Sigmoid colon (tissue), 7 donors: ENCODE data around the gene C1QA. TPM values are rescaled to one million over a fixed set of nuclear protein-coding genes. Genes with fewer than 3 reads are reported as not detected.
A peak's percentile ranks its signal among the peaks of the same experiment; 100 is the strongest.

Source experiments
- DNase-seq: peaks from one replicate; pipeline ENCODE4 v3.0.0-alpha.2; 2019
- H3K27ac ChIP-seq, 4 donors: fragments of 200-600 bp; sonication (generic); one replicate each; pipeline ENCODE4 v1.5.1; 2016 to 2019; ENCODE audit warnings: mild to moderate bottlenecking in 1 of 4
- H3K27me3 ChIP-seq, 3 donors: fragments of 200-600 bp; sonication (generic); one replicate each; pipeline ENCODE4 v1.5.1; 2019; ENCODE audit warnings: mild to moderate bottlenecking in 1 of 3
- H3K36me3 ChIP-seq, 4 donors: fragments of 200-600 bp; sonication (generic); one replicate each; pipeline ENCODE4 v1.5.1; 2016 to 2019
- H3K4me1 ChIP-seq, 4 donors: fragments of 200-600 bp; sonication (generic); one replicate each; pipeline ENCODE4 v1.5.1; 2017 to 2019
- H3K4me3 ChIP-seq, 4 donors: fragments of 200-600 bp; sonication (generic); one replicate each; pipeline ENCODE4 v1.5.1; 2017 to 2019; ENCODE audit warnings: mild to moderate bottlenecking in 2 of 4, moderate library complexity in 1 of 4
- H3K9me3 ChIP-seq, 4 donors: fragments of 200-600 bp in 3 of 4; sonication (generic) in 3 of 4; one replicate each; pipeline versions ENCODE4 v1.5.1 to v1.6.1; 2013 to 2019
- EP300 ChIP-seq, 4 donors: sonication (generic); formaldehyde crosslinking; IDR thresholded peaks; one replicate each; pipeline ENCODE4 v1.6.1; 2017; ENCODE audit warnings: antibody characterized with exemption in 4 of 4
- POLR2A ChIP-seq, 2 donors: fragments of 450-650 bp; IDR thresholded peaks; one replicate each; pipeline ENCODE4 v1.6.1; 2016; ENCODE audit warnings: antibody characterized with exemption in 2 of 2, mild to moderate bottlenecking in 2 of 2, moderate library complexity in 2 of 2
- POLR2AphosphoS5 ChIP-seq, 4 donors: sonication (generic); formaldehyde crosslinking; IDR thresholded peaks; one replicate each; pipeline ENCODE4 v1.6.1; 2017; ENCODE audit warnings: antibody characterized with exemption in 4 of 4
- WGBS, 2 donors: extraction: QIAGEN DNeasy Blood & Tissue Kit; methylation state at CpG; one replicate each; pipeline ENCODE4 v1.1.7; 2013; 5-methylcytosine and 5-hydroxymethylcytosine counted together
- intact Hi-C: fragments of 100-400 bp; cut with DNase I; formaldehyde crosslinking; loops from one replicate; pipeline ENCODE4 v1.15.1; 2023
- polyA plus RNA-seq, 3 donors: library from polyadenylated mRNA; stranded (reverse); fragments of 200-250 nt; gene quantifications; one replicate each; pipeline ENCODE4 v1.2.3, GENCODE V29; 2013
- total RNA-seq, 4 donors: library from RNA; depleted of rRNA; stranded (reverse); fragments of >200 nt; gene quantifications; one replicate each; pipeline ENCODE4 v1.1.0, GENCODE V29; 2016
- TF ChIP-seq, protein P1 (sequence below), 4 experiments: fragments of 450-650 bp in 3 of 4; fragments of 200-600 bp in 1 of 4; IDR thresholded peaks; one replicate each; pipeline ENCODE4 v1.5.1; 2016 to 2019; ENCODE audit warnings: antibody characterized with exemption in 4 of 4, mild to moderate bottlenecking in 3 of 4, moderate library complexity in 2 of 4
- donor health status: healthy with polysubstance abuse.
- donor health status: Bipolar disorder and iron deficiency.
- donor health status: healthy.

The C1QA gene
- total and polyA plus RNA-seq, 7 donors, result 80.3 to 523 (median 226) TPM

- Histone ChIP-seq H3K4me3 (peak overlapping the region in 3 of 4 donors; percentile 23 to 40 (median 35)), H3K27ac (peak overlapping the region in 2 of 4 donors; percentile 27 to 31), H3K27me3 (peaks cover 0 to 14% (median 0%) of the 10 kb centered on the region in 3 donors), H3K4me1 (peaks cover 0 to 5% (median 0%) of the 10 kb centered on the region in 4 donors), H3K36me3 (no peaks in the 10 kb centered on the region), H3K9me3 (no peaks in the 10 kb centered on the region)
- TF ChIP-seq POLR2A (IDR thresholded peaks at IDR 0.05), result no peak
- TF ChIP-seq EP300 (IDR thresholded peaks at IDR 0.05), result no peak
- TF ChIP-seq POLR2AphosphoS5 (IDR thresholded peaks at IDR 0.05), result no peak
- TF ChIP-seq, protein P1, sequence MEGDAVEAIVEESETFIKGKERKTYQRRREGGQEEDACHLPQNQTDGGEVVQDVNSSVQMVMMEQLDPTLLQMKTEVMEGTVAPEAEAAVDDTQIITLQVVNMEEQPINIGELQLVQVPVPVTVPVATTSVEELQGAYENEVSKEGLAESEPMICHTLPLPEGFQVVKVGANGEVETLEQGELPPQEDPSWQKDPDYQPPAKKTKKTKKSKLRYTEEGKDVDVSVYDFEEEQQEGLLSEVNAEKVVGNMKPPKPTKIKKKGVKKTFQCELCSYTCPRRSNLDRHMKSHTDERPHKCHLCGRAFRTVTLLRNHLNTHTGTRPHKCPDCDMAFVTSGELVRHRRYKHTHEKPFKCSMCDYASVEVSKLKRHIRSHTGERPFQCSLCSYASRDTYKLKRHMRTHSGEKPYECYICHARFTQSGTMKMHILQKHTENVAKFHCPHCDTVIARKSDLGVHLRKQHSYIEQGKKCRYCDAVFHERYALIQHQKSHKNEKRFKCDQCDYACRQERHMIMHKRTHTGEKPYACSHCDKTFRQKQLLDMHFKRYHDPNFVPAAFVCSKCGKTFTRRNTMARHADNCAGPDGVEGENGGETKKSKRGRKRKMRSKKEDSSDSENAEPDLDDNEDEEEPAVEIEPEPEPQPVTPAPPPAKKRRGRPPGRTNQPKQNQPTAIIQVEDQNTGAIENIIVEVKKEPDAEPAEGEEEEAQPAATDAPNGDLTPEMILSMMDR (IDR thresholded peaks at IDR 0.05), result no peak
- 27 to 68% methylated on average over 6 of the region's 6 CpGs for WGBS, 2 donors
- DNase-seq, result no peak
- intact Hi-C loops, result no loop called here
Observed at GRCh38 chr1:22636927-22637326, 499 bp downstream of the C1QA start.

DNA sequence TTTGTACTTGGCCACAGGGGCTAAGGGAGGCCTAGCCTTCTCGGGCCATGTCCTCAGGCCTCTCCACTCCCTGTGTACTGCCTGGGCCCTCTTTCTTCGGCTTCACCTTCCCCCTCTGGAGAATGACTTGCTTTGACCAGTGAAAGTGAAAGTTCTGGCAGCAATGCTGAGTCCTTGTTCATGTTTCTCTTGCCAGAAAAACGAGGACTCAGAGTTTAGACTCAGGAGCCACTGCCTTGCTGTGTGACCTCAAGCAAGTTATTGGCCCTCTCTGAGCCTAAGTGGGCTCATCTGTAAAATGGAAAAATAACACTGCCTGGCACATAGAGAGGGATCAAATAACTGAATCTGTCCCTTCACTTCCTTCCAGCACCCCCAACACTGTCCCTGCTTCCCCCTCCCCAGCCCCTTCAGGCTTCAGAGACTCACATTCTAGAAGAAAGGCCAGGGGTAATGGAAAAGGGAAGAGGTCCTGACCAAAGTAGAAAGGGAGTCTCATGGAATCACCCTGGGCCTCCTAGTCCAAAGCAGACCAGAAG, 1.5 kb downstream of the C1QA start:
- Histone ChIP-seq H3K4me1 (peaks cover 0 to 8% (median 0%) of the 10 kb centered on the region in 4 donors), H3K27me3 (peaks cover 0 to 7% (median 0%) of the 10 kb centered on the region in 3 donors), H3K27ac (no peak overlapping the region), H3K4me3 (peak overlapping the region in 3 of 4 donors; percentile 23 to 40 (median 35)), H3K36me3 (no peaks in the 10 kb centered on the region), H3K9me3 (no peaks in the 10 kb centered on the region)
- WGBS, 2 donors, result 48 to 52% methylated on average over 3 of the region's 3 CpGs
- intact Hi-C loops, result no loop called here
- TF ChIP-seq, protein P1 (IDR thresholded peaks at IDR 0.05), result no peak
- TF ChIP-seq EP300 (IDR thresholded peaks at IDR 0.05) (no peak), POLR2AphosphoS5 (IDR thresholded peaks at IDR 0.05) (no peak), POLR2A (IDR thresholded peaks at IDR 0.05) (no peak)
- no peak for DNase-seq

GRCh38 chr1:22638476-22639234, 2.2 kb downstream of the C1QA start:
- Histone ChIP-seq H3K4me3 (peak overlapping the region in 2 of 4 donors; percentile 35 to 40), H3K27ac (no peak overlapping the region), H3K4me1 (peaks cover 0 to 8% (median 0%) of the 10 kb centered on the region in 4 donors), H3K9me3 (no peaks in the 10 kb centered on the region), H3K36me3 (no peaks in the 10 kb centered on the region), H3K27me3 (peaks cover 0 to 7% (median 0%) of the 10 kb centered on the region in 3 donors)
- intact Hi-C loops, result no loop called here
- 77 to 81% methylated on average over 23 of the region's 23 CpGs for WGBS, 2 donors
- TF ChIP-seq EP300 (IDR thresholded peaks at IDR 0.05), result no peak
- TF ChIP-seq POLR2A (IDR thresholded peaks at IDR 0.05), result no peak
- no peak for TF ChIP-seq POLR2AphosphoS5 (IDR thresholded peaks at IDR 0.05)
- TF ChIP-seq, protein P1 (IDR thresholded peaks at IDR 0.05), result no peak
- no peak for DNase-seq

DNA sequence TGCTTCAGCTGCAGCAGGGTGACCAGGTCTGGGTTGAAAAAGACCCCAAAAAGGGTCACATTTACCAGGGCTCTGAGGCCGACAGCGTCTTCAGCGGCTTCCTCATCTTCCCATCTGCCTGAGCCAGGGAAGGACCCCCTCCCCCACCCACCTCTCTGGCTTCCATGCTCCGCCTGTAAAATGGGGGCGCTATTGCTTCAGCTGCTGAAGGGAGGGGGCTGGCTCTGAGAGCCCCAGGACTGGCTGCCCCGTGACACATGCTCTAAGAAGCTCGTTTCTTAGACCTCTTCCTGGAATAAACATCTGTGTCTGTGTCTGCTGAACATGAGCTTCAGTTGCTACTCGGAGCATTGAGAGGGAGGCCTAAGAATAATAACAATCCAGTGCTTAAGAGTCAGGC, 2.9 kb downstream of the C1QA start:
- H3K27me3 ChIP-seq, result peaks cover 0 to 7% (median 0%) of the 10 kb centered on the region in 3 donors

More for the DNA sequence above, 2.9 kb downstream of the C1QA start:
- no peak for TF ChIP-seq POLR2AphosphoS5 (IDR thresholded peaks at IDR 0.05)
- TF ChIP-seq, protein P1 (IDR thresholded peaks at IDR 0.05), result no peak
- TF ChIP-seq POLR2A (IDR thresholded peaks at IDR 0.05), result no peak
- no peak for TF ChIP-seq EP300 (IDR thresholded peaks at IDR 0.05)
- Histone ChIP-seq H3K4me1 (peaks cover 0 to 8% (median 0%) of the 10 kb centered on the region in 4 donors), H3K4me3 (peak overlapping the region in 2 of 4 donors; percentile 35 to 40), H3K27ac (no peak overlapping the region), H3K9me3 (no peaks in the 10 kb centered on the region), H3K36me3 (no peaks in the 10 kb centered on the region)
- 25 to 32% methylated on average over 8 of the region's 8 CpGs for WGBS, 2 donors
- intact Hi-C loops, result no loop called here
- DNase-seq, result no peak
